NCI-H2196 (cell line): Measurements from ENCODE around the gene SULT1A3.
A peak's percentile ranks its signal among the peaks of the same experiment; 100 is the strongest.
"Not testable (repeated sequence)": the region's sequence is repeated elsewhere in the genome, so short reads cannot be mapped to it uniquely, and the experiment has no call there.

Experiments used
- DNase-seq: peaks from one replicate; lab custom pipeline; 2025; ENCODE audit not compliant: unreplicated experiment; lab: John Stamatoyannopoulos, UW

The SULT1A3 gene

GRCh38 chr16:30199049-30199448 is at the start of gene SULT1A3:
TSS of gene SULT1A3 (plus strand) at chr16:30199255. CDS start at chr16:30200729, 1,474 bp downstream.
- not testable (repeated sequence) for DNase-seq

- DNase-seq = no peak
These were observed 48.0 kb upstream of the SULT1A3 start for GRCh38 chr16:30151091-30151490.

GRCh38 chr16:30152517-30152916 is 46.5 kb upstream of the SULT1A3 start:
- no peak for DNase-seq

- no peak for DNase-seq
These were observed 43.9 kb upstream of the SULT1A3 start for GRCh38 chr16:30155188-30155587.

- DNase-seq = no peak
These were observed 41.8 kb upstream of the SULT1A3 start for GRCh38 chr16:30157214-30157613.

- no peak for DNase-seq
These were observed 35.5 kb upstream of the SULT1A3 start for GRCh38 chr16:30163538-30163937.

GRCh38 chr16:30166202-30166902 is 32.7 kb upstream of the SULT1A3 start:
- no peak for DNase-seq

GRCh38 chr16:30168746-30169145 is 30.3 kb upstream of the SULT1A3 start:
- not testable (repeated sequence) for DNase-seq

- not testable (repeated sequence) for DNase-seq
These were observed 29.6 kb upstream of the SULT1A3 start for GRCh38 chr16:30169416-30169815.

- not testable (repeated sequence) for DNase-seq
These were observed 28.9 kb upstream of the SULT1A3 start for GRCh38 chr16:30170145-30170544.

- DNase-seq = no peak
These were observed 26.0 kb upstream of the SULT1A3 start for GRCh38 chr16:30173054-30173453.

GRCh38 chr16:30176876-30177275 is 22.2 kb upstream of the SULT1A3 start:
- DNase-seq = not testable (repeated sequence)

GRCh38 chr16:30179195-30179594 is 19.9 kb upstream of the SULT1A3 start:
- no peak for DNase-seq

- DNase-seq = no peak
These were observed 19.1 kb upstream of the SULT1A3 start for GRCh38 chr16:30179931-30180330.

GRCh38 chr16:30180741-30181140 is 18.3 kb upstream of the SULT1A3 start:
- DNase-seq = no peak

GRCh38 chr16:30183233-30184095 is 15.6 kb upstream of the SULT1A3 start, which contains the start of gene CORO1A:
TSS of gene CORO1A (plus strand) at chr16:30183602. CDS start at chr16:30185210, 1,608 bp downstream.
- peak; percentile 86 for DNase-seq

- peak; percentile 63 for DNase-seq
These were observed 14.8 kb upstream of the SULT1A3 start for GRCh38 chr16:30184096-30184890.

GRCh38 chr16:30184891-30185682 is 14.0 kb upstream of the SULT1A3 start:
- DNase-seq = no peak

GRCh38 chr16:30185683-30186421 is 13.2 kb upstream of the SULT1A3 start:
- no peak for DNase-seq

GRCh38 chr16:30186444-30186781 is 12.6 kb upstream of the SULT1A3 start:
- DNase-seq = no peak
